ENCODE results near the gene NREP. TPM values are rescaled to one million over a fixed set of nuclear protein-coding genes. Genes with fewer than 3 reads are reported as not detected.

The NREP gene
- total and polyA plus RNA-seq, 10 of the 15 experiments (the other 5 are each of a cell fraction or from before 2014, with no cell fraction given), result 20.6 to 117 (median 32.2) TPM

GRCh38 chr5:111685969-111686368 lies 71.0 kb downstream of the NREP start:
- H3K27me3 ChIP-seq (replicated peaks in 1 of 2; ENCODE audit: control insufficient read depth in 2 of 2, insufficient read depth in 2 of 2, low read length in 1 of 2), result no peaks in the 10 kb centered on the region
- H3K9ac ChIP-seq (ENCODE audit: control insufficient read depth, insufficient read depth, low read length), result no peak overlapping the region
- FAIRE-seq, result no peak
- TF ChIP-seq CTCF (IDR thresholded peaks at IDR 0.05 in 2 of 3, conservative IDR thresholded peaks at IDR 0.05 in 1 of 3; ENCODE audit: control insufficient read depth in 2 of 3, extremely low read depth in 1 of 3, insufficient read depth in 1 of 3, low read depth in 3 of 3, low read length in 3 of 3), result peak in 2 of 3 experiments; percentile 5 to 16; a peak in 1 of 6 replicates
- TF ChIP-seq SMC3 (IDR thresholded peaks at IDR 0.05; ENCODE audit: borderline replicate concordance, low read length), result peak; percentile 24; the same call in 1 of the 2 replicates
- TF ChIP-seq RAD21 (IDR thresholded peaks at IDR 0.05; ENCODE audit: insufficient read depth, low read depth, low read length), result peak; percentile 37; the same call in 1 of the 2 replicates
- TF ChIP-seq PAX8 (IDR thresholded peaks at IDR 0.05), result no peak
- BruUV-seq (replicated peaks), result no TSS peak
- CTCF ChIA-PET, result interaction anchor here (0.8 to 2.6 kb wide), 7 partner anchors 82 to 462 kb away, joined by 3 to 15 read pairs (median 4); no protein-coding TSS in a partner anchor
- intact Hi-C loops (cut with micrococcal nuclease; ENCODE audit: unreplicated experiment), result loop anchor here (1.0 kb wide), 1 partner anchor 461 kb away; no protein-coding TSS in a partner anchor
- no peaks in the 10 kb centered on the region for H3K4me1 ChIP-seq (ENCODE audit: control insufficient read depth, insufficient read depth, low read length)
- no peaks in the 10 kb centered on the region for H3K9me3 ChIP-seq (replicated peaks; ENCODE audit: control insufficient read depth, insufficient read depth, low read length)
- POLR2A ChIA-PET, result interaction anchor here (0.6 kb wide), 1 partner anchor 420 kb away, joined by 3 read pairs; no protein-coding TSS in a partner anchor
- no peak overlapping the region for H3K27ac ChIP-seq (ENCODE audit: control insufficient read depth, insufficient read depth)
- H3K79me2 ChIP-seq (ENCODE audit: control insufficient read depth, insufficient read depth, low read length), result no peaks in the 10 kb centered on the region
- RAD21 ChIA-PET (ENCODE audit: unreplicated experiment), result interaction anchor here (2.0 kb wide), 1 partner anchor 460 kb away, joined by 11 read pairs; no protein-coding TSS in a partner anchor
- no peak overlapping the region for H3K4me2 ChIP-seq (ENCODE audit: control insufficient read depth, insufficient read depth)
- ATAC-seq, result peak; percentile 52
- SMC1A ChIA-PET (ENCODE audit: uncharacterized antibody, unreplicated experiment), result interaction anchor here (0.6 to 2.7 kb wide), 10 partner anchors 10 to 460 kb away, joined by 3 to 18 read pairs (median 3); no protein-coding TSS in a partner anchor
- in situ Hi-C loops (cut with MboI), result no loop called here
- no peaks in the 10 kb centered on the region for H3K36me3 ChIP-seq (ENCODE audit: control insufficient read depth in 2 of 2, insufficient read depth in 2 of 2, low read length in 1 of 2)
- H2AFZ ChIP-seq (ENCODE audit: control insufficient read depth, low read depth, low read length), result no peak overlapping the region
- H4K20me1 ChIP-seq (ENCODE audit: control insufficient read depth, insufficient read depth), result no peaks in the 10 kb centered on the region
- H3K4me3 ChIP-seq, result no peak overlapping the region
- WGBS (ENCODE audit: insufficient coverage, insufficient replicate concordance, low lambda C conversion rate, missing lambda C conversion rate), result 64% methylated on average over 3 of the region's 3 CpGs
- DNase-seq (ENCODE audit: low read depth, low spot score), result no peak

All from GM12878 (cell line).